ENCODE data around the gene ICA1. TPM values are rescaled to one million over a fixed set of nuclear protein-coding genes. Genes with fewer than 3 reads are reported as not detected.

The ICA1 gene
- total and polyA plus RNA-seq, 2 of the 4 experiments (the other 2 are of a cell fraction), result not detected

- H4K91ac ChIP-seq (ENCODE audit: insufficient read depth, low read depth, low read length), result no peak overlapping the region
- no peak overlapping the region for H3K23ac ChIP-seq (ENCODE audit: low read depth, low read length)
- intact Hi-C loops (cut with micrococcal nuclease), result no loop called here
- WGBS, 2 experiments (ENCODE audit: extremely low coverage in 2 of 2, insufficient read length in 1 of 2), result 27% methylated on average over 1 of the region's 2 CpGs; no CpG with 5 or more reads in 1 of the 2 experiments
- no peak overlapping the region for H3K27ac ChIP-seq (ENCODE audit: insufficient read depth, low read length)
- no peaks in the 10 kb centered on the region for H4K20me1 ChIP-seq (ENCODE audit: insufficient read depth, low read length)
- no peak overlapping the region for H4K5ac ChIP-seq (ENCODE audit: low read depth, low read length)
- CTCF ChIA-PET, result no interaction called here
- no peak overlapping the region for H3K14ac ChIP-seq (replicated peaks; ENCODE audit: low read depth, low read length)
- H2AK9ac ChIP-seq (replicated peaks; ENCODE audit: low read depth, low read length, poor library complexity), result no peak overlapping the region
- no peak overlapping the region for H3K9ac ChIP-seq (ENCODE audit: low read depth, low read length)
- no peak overlapping the region for H3K56ac ChIP-seq (ENCODE audit: extremely low read depth, insufficient read depth, low read length)
- H2BK15ac ChIP-seq (ENCODE audit: low read depth, low read length), result no peak overlapping the region
- no peak overlapping the region for H3K18ac ChIP-seq (ENCODE audit: low read depth, low read length)
- no peak overlapping the region for H3K4ac ChIP-seq (ENCODE audit: low read depth, low read length)
- H3K4me1 ChIP-seq (ENCODE audit: control insufficient read depth, insufficient read depth, low read length), result no peaks in the 10 kb centered on the region
- POLR2A ChIA-PET (ENCODE audit: unreplicated experiment), result no interaction called here
- no TSS peak for BruUV-seq (replicated peaks)
- no peaks in the 10 kb centered on the region; the same call in 1 of the 2 replicates for H3K9me3 ChIP-seq (ENCODE audit: control insufficient read depth, insufficient read depth, low read length)
- no peaks in the 10 kb centered on the region for H3K9me1 ChIP-seq (ENCODE audit: insufficient read depth, low read length)
- no peaks in the 10 kb centered on the region for H3K36me3 ChIP-seq (ENCODE audit: control insufficient read depth, insufficient read depth, low read length)
- no peak overlapping the region for H2BK120ac ChIP-seq (ENCODE audit: low read depth, low read length)
- no peak for TF ChIP-seq SMC3 (IDR thresholded peaks at IDR 0.05; ENCODE audit: low read depth, low read length)
- TF ChIP-seq CEBPB (IDR thresholded peaks at IDR 0.05; ENCODE audit: low read depth, low read length), result no peak
- no peak for TF ChIP-seq USF2 (IDR thresholded peaks at IDR 0.05; ENCODE audit: low read depth, low read length)
- no peak for TF ChIP-seq ELK1 (IDR thresholded peaks at IDR 0.05; ENCODE audit: borderline replicate concordance, low read depth, low read length)
- TF ChIP-seq POLR2A (IDR thresholded peaks at IDR 0.05; ENCODE audit: low read depth, low read length), result no peak
- no peak for TF ChIP-seq RCOR1 (IDR thresholded peaks at IDR 0.05; ENCODE audit: insufficient replicate concordance, low read length)
- TF ChIP-seq RFX5 (IDR thresholded peaks at IDR 0.05; ENCODE audit: low read depth, low read length), result no peak
- no peak for TF ChIP-seq NFE2L2 (IDR thresholded peaks at IDR 0.05; ENCODE audit: low read depth, low read length)
- TF ChIP-seq CHD1 (IDR thresholded peaks at IDR 0.05; ENCODE audit: low read depth, low read length), result no peak
- TF ChIP-seq RAD21 (IDR thresholded peaks at IDR 0.05; ENCODE audit: low read length), result no peak
- no peak for TF ChIP-seq MAFK (IDR thresholded peaks at IDR 0.05; ENCODE audit: low read depth, low read length)
- no peak for TF ChIP-seq FOS (IDR thresholded peaks at IDR 0.05; ENCODE audit: low read depth, low read length)
- TF ChIP-seq MXI1 (IDR thresholded peaks at IDR 0.05; ENCODE audit: borderline replicate concordance, low read depth, low read length), result no peak
- TF ChIP-seq CTCF (conservative IDR thresholded peaks at IDR 0.05; ENCODE audit: low read depth, low read length), result no peak
- no peak for TF ChIP-seq MAZ (IDR thresholded peaks at IDR 0.05; ENCODE audit: borderline replicate concordance, low read depth, low read length)
- no peak overlapping the region for H2BK5ac ChIP-seq (ENCODE audit: low read depth, low read length, poor library complexity, severe bottlenecking)
- H3K27me3 ChIP-seq (ENCODE audit: control insufficient read depth, insufficient read depth, low read length), result no peaks in the 10 kb centered on the region
- H3K4me3 ChIP-seq (ENCODE audit: insufficient read depth, low read depth, low read length), result no peak overlapping the region
- H3K79me1 ChIP-seq (ENCODE audit: low read depth in 1 of 2, low read length in 2 of 2), result no peaks in the 10 kb centered on the region
- in situ Hi-C loops (cut with MboI; ENCODE audit: low sequenced_read_pairs), result no loop called here
- H2BK20ac ChIP-seq (ENCODE audit: low read depth, low read length), result no peak overlapping the region
- H3K4me2 ChIP-seq (ENCODE audit: low read depth, low read length), result no peak overlapping the region
- ATAC-seq (ENCODE audit: low read depth) (no peak), DNase-seq (no peak)
- H2AFZ ChIP-seq (replicated peaks; ENCODE audit: low read length, poor library complexity), result no peak overlapping the region
- dilution Hi-C loops (cut with HindIII; ENCODE audit: low sequenced_read_pairs, unreplicated experiment), result no loop called here
- H2AK5ac ChIP-seq (ENCODE audit: low read depth, low read length), result no peak overlapping the region
- H4K8ac ChIP-seq (ENCODE audit: low read depth in 2 of 2, low read length in 2 of 2), result no peak overlapping the region
Measured at GRCh38 chr7:8282871-8283270, 20.9 kb upstream of the ICA1 start.

Measured in IMR-90 (cell line).